ENCODE data around the gene TGIF2. TPM values are rescaled to one million over a fixed set of nuclear protein-coding genes. Genes with fewer than 3 reads are reported as not detected.
"Not testable (repeated sequence)": the region's sequence is repeated elsewhere in the genome, so short reads cannot be mapped to it uniquely, and the experiment has no call there.

Gene TGIF2
- total RNA-seq, 1 donor from 2014 or later = 16.8 TPM

GRCh38 chr20:36632147-36632486, 58.7 kb downstream of the TGIF2 start:
- Histone ChIP-seq H3K9me3 (no peaks in the 10 kb centered on the region), H3K4me1 (no peaks in the 10 kb centered on the region), H3K27ac (no peak overlapping the region), H3K36me3 (no peaks in the 10 kb centered on the region), H3K27me3 (no peaks in the 10 kb centered on the region), H3K4me3 (no peak overlapping the region)
- no peak for TF ChIP-seq CTCF (IDR thresholded peaks at IDR 0.05)
- ATAC-seq (no peak), DNase-seq (no peak)
- intact Hi-C loops (cut with DNase I) = no loop called here

GRCh38 chr20:36632487-36633284, 59.3 kb downstream of the TGIF2 start:
- no peak for DNase-seq
- no peaks in the 10 kb centered on the region for H3K4me1 ChIP-seq
- no peaks in the 10 kb centered on the region for H3K36me3 ChIP-seq
- no peaks in the 10 kb centered on the region for H3K9me3 ChIP-seq
- no peak for ATAC-seq
- intact Hi-C loops (cut with DNase I) = no loop called here
- no peak overlapping the region for H3K4me3 ChIP-seq
- no peak overlapping the region for H3K27ac ChIP-seq
- H3K27me3 ChIP-seq = no peaks in the 10 kb centered on the region
- TF ChIP-seq CTCF (IDR thresholded peaks at IDR 0.05) = no peak

- no peaks in the 10 kb centered on the region for H3K9me3 ChIP-seq
- H3K27ac ChIP-seq = no peak overlapping the region
- H3K4me1 ChIP-seq = no peaks in the 10 kb centered on the region
- ATAC-seq = no peak
- H3K36me3 ChIP-seq = no peaks in the 10 kb centered on the region
- intact Hi-C loops (cut with DNase I) = no loop called here
- no peak for DNase-seq
- H3K4me3 ChIP-seq = no peak overlapping the region
- no peaks in the 10 kb centered on the region for H3K27me3 ChIP-seq
- TF ChIP-seq CTCF (IDR thresholded peaks at IDR 0.05) = no peak
These were observed 59.9 kb downstream of the TGIF2 start for GRCh38 chr20:36633285-36633772.

- ATAC-seq (no peak), DNase-seq (no peak)
- no peaks in the 10 kb centered on the region for H3K4me1 ChIP-seq
- H3K27ac ChIP-seq = no peak overlapping the region
- intact Hi-C loops (cut with DNase I) = no loop called here
- no peaks in the 10 kb centered on the region for H3K36me3 ChIP-seq
- no peak for TF ChIP-seq CTCF (IDR thresholded peaks at IDR 0.05)
- H3K9me3 ChIP-seq = no peaks in the 10 kb centered on the region
- no peak overlapping the region for H3K4me3 ChIP-seq
- H3K27me3 ChIP-seq = no peaks in the 10 kb centered on the region
These were observed 60.9 kb downstream of the TGIF2 start for GRCh38 chr20:36634342-36634741.

- not testable (repeated sequence) for H3K4me1 ChIP-seq
These were observed 65.5 kb downstream of the TGIF2 start for GRCh38 chr20:36638876-36639400.

GRCh38 chr20:36641506-36641843, 68.1 kb downstream of the TGIF2 start:
- intact Hi-C loops (cut with DNase I) = no loop called here

More at GRCh38 chr20:36638876-36639400, 65.5 kb downstream of the TGIF2 start:
- H3K9me3 ChIP-seq; H3K27me3 ChIP-seq; H3K4me3 ChIP-seq; DNase-seq; H3K36me3 ChIP-seq; ATAC-seq; H3K27ac ChIP-seq; intact Hi-C loops (cut with DNase I): not testable (repeated sequence)

More at GRCh38 chr20:36641506-36641843, 68.1 kb downstream of the TGIF2 start:
- H3K36me3 ChIP-seq = no peaks in the 10 kb centered on the region
- no peaks in the 10 kb centered on the region for H3K4me1 ChIP-seq
- H3K4me3 ChIP-seq = no peak overlapping the region
- H3K27me3 ChIP-seq = no peaks in the 10 kb centered on the region
- no peaks in the 10 kb centered on the region for H3K9me3 ChIP-seq
- DNase-seq = no peak
- no peak for ATAC-seq
- no peak overlapping the region for H3K27ac ChIP-seq
- TF ChIP-seq CTCF (IDR thresholded peaks at IDR 0.05) = no peak

Measured in upper lobe of right lung (tissue), 1 donor.